DOHH2 (cell line): ENCODE results near the gene IARS2.

Experiments used
- H3F3A ChIP-seq: fragments of 200-600 bp; sonication (generic), shearing (Covaris generic); 2 replicates; pipeline ENCODE4 v1.6.0; 2016; ENCODE audit warnings: antibody characterized with exemption, mild to moderate bottlenecking; ENCODE audit not compliant: control insufficient read depth, insufficient read depth
- H3K27ac ChIP-seq: fragments of 200-600 bp; sonication (generic); 2 replicates; pipeline ENCODE4 v1.5.1; 2014; ENCODE audit warnings: low read depth, mild to moderate bottlenecking, low read length, moderate library complexity
- H3K27me3 ChIP-seq: fragments of 200-600 bp; sonication (generic); 2 replicates; pipeline ENCODE4 v1.6.1; 2014; ENCODE audit warnings: mild to moderate bottlenecking, low read length, mixed read lengths; ENCODE audit not compliant: control insufficient read depth
- H3K36me3 ChIP-seq: fragments of 200-600 bp; sonication (generic); 2 replicates; pipeline ENCODE4 v1.6.1; 2014; ENCODE audit warnings: mild to moderate bottlenecking, low read length, moderate library complexity, mixed read lengths; ENCODE audit not compliant: control insufficient read depth
- H3K4me1 ChIP-seq: fragments of 200-600 bp; sonication (generic); 2 replicates; pipeline ENCODE4 v1.6.1; 2014; ENCODE audit warnings: mild to moderate bottlenecking, low read length, mixed read lengths; ENCODE audit not compliant: control insufficient read depth
- H3K4me2 ChIP-seq: fragments of 200-600 bp; sonication (generic); 2 replicates; pipeline ENCODE4 v1.6.0; 2014; ENCODE audit warnings: mild to moderate bottlenecking, low read length, moderate library complexity
- H3K4me3 ChIP-seq: fragments of 200-600 bp; sonication (generic); 2 replicates; pipeline ENCODE4 v1.5.1; 2014; ENCODE audit warnings: mild to moderate bottlenecking, low read length, mixed read lengths
- H3K79me2 ChIP-seq: fragments of 200-600 bp; sonication (generic); 2 replicates; pipeline ENCODE4 v1.6.1; 2014; ENCODE audit warnings: mild to moderate bottlenecking, low read length, mixed read lengths; ENCODE audit not compliant: control insufficient read depth
- H3K9me2 ChIP-seq: fragments of 200-600 bp; sonication (generic); replicated peaks from 2 replicates; pipeline ENCODE4 v1.6.1; 2014; ENCODE audit warnings: mild to moderate bottlenecking, low read length, mixed read lengths; ENCODE audit not compliant: control insufficient read depth
- H3K9me3 ChIP-seq: fragments of 200-600 bp; sonication (generic); 2 replicates; pipeline ENCODE4 v1.6.1; 2014; ENCODE audit warnings: antibody characterized with exemption, low read length, mixed read lengths; ENCODE audit not compliant: control insufficient read depth, insufficient read depth
- H4K20me1 ChIP-seq: fragments of 200-600 bp; sonication (generic); 2 replicates; pipeline ENCODE4 v1.6.0; 2014; ENCODE audit warnings: low read depth, mild to moderate bottlenecking, antibody characterized with exemption, low read length, moderate library complexity; ENCODE audit not compliant: control insufficient read depth, insufficient read depth
- CTCF ChIP-seq: fragments of 200-600 bp; sonication (generic); IDR thresholded peaks from one replicate; pipeline ENCODE4 v1.5.1; 2014; ENCODE audit warnings: antibody characterized with exemption, mild to moderate bottlenecking, low read depth, low read length; ENCODE audit not compliant: poor library complexity, severe bottlenecking
- EZH2phosphoT487 ChIP-seq: fragments of 200-600 bp; sonication (generic); IDR thresholded peaks from 2 replicates; pipeline ENCODE4 v1.6.1; 2017; ENCODE audit warnings: borderline replicate concordance, mild to moderate bottlenecking, antibody characterized with exemption, low read length, moderate library complexity, mixed read lengths

Gene IARS2

GRCh38 chr1:220089650-220090556 is 4.0 kb upstream of the IARS2 start, which contains the start of gene BPNT1:
BPNT1 (minus strand) TSS chr1:220089788; CDS start chr1:220079846, 9,942 bp downstream.
- Histone ChIP-seq H3K4me2 (peak within 1 kb of the TSS; percentile 76), H3K9me3 (no peaks in the 10 kb centered on the region), H3K27ac (peak within 1 kb of the TSS; percentile 94), H3K4me3 (peak within 1 kb of the TSS; percentile 88), H3K79me2 (peaks cover 57% of the 10 kb centered on the region), H3K36me3 (peaks cover 20% of the 10 kb centered on the region), H3K27me3 (no peaks in the 10 kb centered on the region), H3K4me1 (peaks cover 46% of the 10 kb centered on the region), H3K9me2 (no peaks in the 10 kb centered on the region), H3F3A (peaks cover 20% of the 10 kb centered on the region), H4K20me1 (no peaks in the 10 kb centered on the region)
- TF ChIP-seq EZH2phosphoT487 = no peak
- TF ChIP-seq CTCF = peak; percentile 10

GRCh38 chr1:220092694-220093093 is 1.2 kb upstream of the IARS2 start:
- Histone ChIP-seq H3K4me3 (no peak overlapping the region), H3K4me2 (no peak overlapping the region), H3K36me3 (peaks cover 22% of the 10 kb centered on the region), H4K20me1 (no peaks in the 10 kb centered on the region; the same call in 1 of the 2 replicates), H3K79me2 (peaks cover 46% of the 10 kb centered on the region), H3K4me1 (peaks cover 30% of the 10 kb centered on the region), H3K27ac (no peak overlapping the region), H3K9me2 (no peaks in the 10 kb centered on the region), H3K9me3 (no peaks in the 10 kb centered on the region), H3F3A (peaks cover 11% of the 10 kb centered on the region), H3K27me3 (no peaks in the 10 kb centered on the region)
- TF ChIP-seq EZH2phosphoT487 (no peak), CTCF (no peak)

GRCh38 chr1:220093361-220094015 is 444 bp upstream of the IARS2 start:
- Histone ChIP-seq H3K4me1 (peaks cover 23% of the 10 kb centered on the region), H3F3A (peaks cover 10% of the 10 kb centered on the region), H4K20me1 (no peaks in the 10 kb centered on the region; the same call in 1 of the 2 replicates), H3K9me3 (no peaks in the 10 kb centered on the region), H3K27me3 (no peaks in the 10 kb centered on the region), H3K4me3 (no peak overlapping the region), H3K4me2 (peak overlapping the region; percentile 23), H3K36me3 (peaks cover 25% of the 10 kb centered on the region), H3K79me2 (peaks cover 42% of the 10 kb centered on the region), H3K27ac (no peak overlapping the region), H3K9me2 (no peaks in the 10 kb centered on the region)
- TF ChIP-seq CTCF = no peak
- no peak for TF ChIP-seq EZH2phosphoT487
